Mesendoderm (in vitro differentiated cells): ENCODE measurements around the gene RPL27.

Experiments
- DNase-seq: peaks from one replicate; pipeline ENCODE4 v3.0.0; 2013
- H2AK5ac ChIP-seq: 2 replicates; pipeline ENCODE4 v1.6.1; 2013; ENCODE audit warnings: low read length, inconsistent platforms
- H2BK120ac ChIP-seq: 2 replicates; pipeline ENCODE4 v1.6.1; 2013; ENCODE audit warnings: low read depth, mild to moderate bottlenecking, low read length, moderate library complexity, mixed read lengths
- H2BK15ac ChIP-seq: replicated peaks from 2 replicates; pipeline ENCODE4 v1.6.1; 2013; ENCODE audit warnings: low read depth, mild to moderate bottlenecking, moderate library complexity
- H2BK5ac ChIP-seq: 2 replicates; pipeline ENCODE4 v1.6.1; 2013; ENCODE audit warnings: low read length, inconsistent platforms
- H3K18ac ChIP-seq: 2 replicates; pipeline ENCODE4 v1.6.1; 2013; ENCODE audit warnings: mild to moderate bottlenecking, low read length, mixed read lengths
- H3K23ac ChIP-seq: one replicate; pipeline ENCODE4 v1.6.1; 2013; ENCODE audit warnings: low read length
- H3K27ac ChIP-seq: 2 replicates; pipeline ENCODE4 v1.5.1; 2013; ENCODE audit warnings: low read depth, mild to moderate bottlenecking, inconsistent platforms, low read length, moderate library complexity
- H3K27me3 ChIP-seq: 2 replicates; pipeline ENCODE4 v1.6.1; 2013; ENCODE audit warnings: low read length, control low read depth, mild to moderate bottlenecking, inconsistent platforms; ENCODE audit not compliant: insufficient read depth, poor library complexity
- H3K36me3 ChIP-seq: 2 replicates; pipeline ENCODE4 v1.6.1; 2013; ENCODE audit warnings: low read length, inconsistent platforms; ENCODE audit not compliant: control insufficient read depth, insufficient read depth
- H3K4ac ChIP-seq: one replicate; pipeline ENCODE4 v1.6.1; 2013; ENCODE audit warnings: low read depth, mild to moderate bottlenecking, low read length, moderate library complexity
- H3K4me1 ChIP-seq: 2 replicates; pipeline ENCODE4 v1.6.1; 2013; ENCODE audit warnings: low read depth, low read length, inconsistent platforms; ENCODE audit not compliant: control insufficient read depth
- H3K4me2 ChIP-seq: 2 replicates; pipeline ENCODE4 v1.6.1; 2013; ENCODE audit warnings: low read length
- H3K4me3 ChIP-seq: 2 replicates; pipeline ENCODE4 v1.5.1; 2013; ENCODE audit warnings: mild to moderate bottlenecking, low read length
- H3K56ac ChIP-seq: one replicate; pipeline ENCODE4 v1.6.1; 2013; ENCODE audit warnings: low read length
- H3K79me1 ChIP-seq: 2 replicates; pipeline ENCODE4 v1.6.1; 2013; ENCODE audit warnings: low read length, inconsistent platforms
- H3K79me2 ChIP-seq: 2 replicates; pipeline ENCODE4 v1.6.1; 2013; ENCODE audit warnings: mild to moderate bottlenecking, low read length; ENCODE audit not compliant: control insufficient read depth, insufficient read depth
- H3K9ac ChIP-seq: 2 replicates; pipeline ENCODE4 v1.6.1; 2013; ENCODE audit warnings: low read length, inconsistent platforms
- H4K5ac ChIP-seq: one replicate; pipeline ENCODE4 v1.6.1; 2013; ENCODE audit warnings: low read length
- H4K8ac ChIP-seq: one replicate; pipeline ENCODE4 v1.6.1; 2013; ENCODE audit warnings: low read depth, mild to moderate bottlenecking, control low read depth, low read length, moderate library complexity
- WGBS: extraction: QIAGEN DNeasy Blood & Tissue Kit; methylation state at CpG from one replicate; pipeline ENCODE4 v1.1.7; 2013; ENCODE audit warnings: low lambda C conversion rate, missing lambda C conversion rate; ENCODE audit not compliant: insufficient coverage; ENCODE audit errors: extremely low coverage; 5-methylcytosine and 5-hydroxymethylcytosine counted together

The RPL27 gene

GRCh38 chr17:43020030-43020621, 21.9 kb downstream of the RPL27 start:
- peak overlapping the region; percentile 74 for H2AK5ac ChIP-seq
- H3K79me2 ChIP-seq, result peaks cover 24% of the 10 kb centered on the region
- peak; percentile 81 for DNase-seq
- peak overlapping the region; percentile 32 for H2BK5ac ChIP-seq
- H3K27me3 ChIP-seq, result no peaks in the 10 kb centered on the region
- H3K56ac ChIP-seq, result peak overlapping the region; percentile 85
- no peak overlapping the region for H2BK15ac ChIP-seq
- H4K5ac ChIP-seq, result no peak overlapping the region
- H3K18ac ChIP-seq, result no peak overlapping the region
- WGBS, result no CpG with 5 or more reads among the region's 6 CpGs
- peaks cover 15% of the 10 kb centered on the region for H3K79me1 ChIP-seq
- H3K23ac ChIP-seq, result peak overlapping the region; percentile 89
- H3K36me3 ChIP-seq, result peaks cover 4% of the 10 kb centered on the region
- no peak overlapping the region for H3K4me3 ChIP-seq
- H3K9ac ChIP-seq, result peak overlapping the region; percentile 72
- no peak overlapping the region for H3K27ac ChIP-seq
- H2BK120ac ChIP-seq, result no peak overlapping the region
- peaks cover 9% of the 10 kb centered on the region for H3K4me1 ChIP-seq
- peak overlapping the region; percentile 29 for H3K4me2 ChIP-seq
- peak overlapping the region; percentile 5 for H3K4ac ChIP-seq
- H4K8ac ChIP-seq, result no peak overlapping the region

- peaks cover 15% of the 10 kb centered on the region for H3K79me1 ChIP-seq
- peak overlapping the region; percentile 62 for H3K4me2 ChIP-seq
- peak overlapping the region; percentile 99 for H3K56ac ChIP-seq
- H4K5ac ChIP-seq, result no peak overlapping the region
- H2BK15ac ChIP-seq, result no peak overlapping the region
- DNase-seq, result peak; percentile 93
- peak overlapping the region; percentile 70 for H3K23ac ChIP-seq
- peak overlapping the region; percentile 45 for H3K18ac ChIP-seq
- H2BK5ac ChIP-seq, result no peak overlapping the region
- no CpG with 5 or more reads among the region's 40 CpGs for WGBS
- peak overlapping the region; percentile 87 for H3K4me3 ChIP-seq
- peak overlapping the region; percentile 85 for H3K27ac ChIP-seq
- H3K27me3 ChIP-seq, result no peaks in the 10 kb centered on the region
- no peak overlapping the region for H2AK5ac ChIP-seq
- H3K79me2 ChIP-seq, result peaks cover 24% of the 10 kb centered on the region
- H2BK120ac ChIP-seq, result no peak overlapping the region
- H3K4ac ChIP-seq, result peak overlapping the region; percentile 97
- H3K4me1 ChIP-seq, result peaks cover 9% of the 10 kb centered on the region
- no peak overlapping the region for H4K8ac ChIP-seq
- peak overlapping the region; percentile 98 for H3K9ac ChIP-seq
- H3K36me3 ChIP-seq, result peaks cover 4% of the 10 kb centered on the region
Observed at GRCh38 chr17:43020789-43021740, 22.8 kb downstream of the RPL27 start.

- Histone ChIP-seq H3K4me2 (peak within 1 kb of the TSS; percentile 62), H3K56ac (peak within 1 kb of the TSS; percentile 99), H3K9ac (peak within 1 kb of the TSS; percentile 98), H3K79me2 (peaks cover 24% of the 10 kb centered on the region), H3K79me1 (peaks cover 15% of the 10 kb centered on the region), H3K23ac (peak within 1 kb of the TSS; percentile 70), H3K27ac (peak within 1 kb of the TSS; percentile 85), H4K5ac (no peak within 1 kb of the TSS), H2BK15ac (no peak within 1 kb of the TSS), H3K4me3 (peak within 1 kb of the TSS; percentile 87), H3K4ac (peak within 1 kb of the TSS; percentile 59), H3K36me3 (peaks cover 4% of the 10 kb centered on the region), H3K27me3 (no peaks in the 10 kb centered on the region), H3K4me1 (peaks cover 9% of the 10 kb centered on the region), H2BK5ac (peak within 1 kb of the TSS; percentile 84), H3K18ac (peak within 1 kb of the TSS; percentile 45), H2BK120ac (no peak within 1 kb of the TSS), H2AK5ac (no peak within 1 kb of the TSS), H4K8ac (no peak within 1 kb of the TSS)
- peak; percentile 89 for DNase-seq
- no CpG with 5 or more reads among the region's 80 CpGs for WGBS
Observed at GRCh38 chr17:43021741-43022512, 23.7 kb downstream of the RPL27 start, which contains the start of gene VAT1. Gene VAT1 (minus strand): TSS chr17:43022385. CDS start chr17:43022322, 63 bp downstream.

- no peak within 1 kb of the TSS for H4K5ac ChIP-seq
- no peak within 1 kb of the TSS for H2BK120ac ChIP-seq
- peak within 1 kb of the TSS; percentile 86 for H3K56ac ChIP-seq
- no CpG with 5 or more reads among the region's 61 CpGs for WGBS
- H3K4me2 ChIP-seq, result peak within 1 kb of the TSS; percentile 100
- peak within 1 kb of the TSS; percentile 10 for H3K27ac ChIP-seq
- peak within 1 kb of the TSS; percentile 8 for H3K4ac ChIP-seq
- peak within 1 kb of the TSS; percentile 77 for H3K18ac ChIP-seq
- no peak within 1 kb of the TSS for H4K8ac ChIP-seq
- no peaks in the 10 kb centered on the region for H3K36me3 ChIP-seq
- peaks cover 3% of the 10 kb centered on the region for H3K79me1 ChIP-seq
- peak; percentile 99 for DNase-seq
- no peak within 1 kb of the TSS for H2AK5ac ChIP-seq
- peak within 1 kb of the TSS; percentile 77 for H3K9ac ChIP-seq
- no peaks in the 10 kb centered on the region for H3K27me3 ChIP-seq
- peak within 1 kb of the TSS; percentile 76 for H3K4me3 ChIP-seq
- H3K79me2 ChIP-seq, result peaks cover 14% of the 10 kb centered on the region
- no peak within 1 kb of the TSS for H2BK15ac ChIP-seq
- peaks cover 6% of the 10 kb centered on the region for H3K4me1 ChIP-seq
- H2BK5ac ChIP-seq, result no peak within 1 kb of the TSS
- no peak within 1 kb of the TSS for H3K23ac ChIP-seq
Observed at GRCh38 chr17:43024407-43025289, 26.4 kb downstream of the RPL27 start, which contains the start of gene RND2. Gene RND2 (plus strand): TSS chr17:43025231. CDS start chr17:43025348, 117 bp downstream.

- no peak overlapping the region for H2BK5ac ChIP-seq
- no CpG with 5 or more reads among the region's 27 CpGs for WGBS
- no peaks in the 10 kb centered on the region for H3K79me1 ChIP-seq
- H3K4me3 ChIP-seq, result peak overlapping the region; percentile 63
- H3K79me2 ChIP-seq, result peaks cover 8% of the 10 kb centered on the region
- H2AK5ac ChIP-seq, result no peak overlapping the region
- no peak overlapping the region for H3K27ac ChIP-seq
- no peak overlapping the region for H2BK15ac ChIP-seq
- H3K9ac ChIP-seq, result peak overlapping the region; percentile 74
- no peak overlapping the region for H4K5ac ChIP-seq
- H3K36me3 ChIP-seq, result no peaks in the 10 kb centered on the region
- no peak overlapping the region for H3K4ac ChIP-seq
- H3K18ac ChIP-seq, result peak overlapping the region; percentile 77
- peak; percentile 50 for DNase-seq
- no peak overlapping the region for H3K23ac ChIP-seq
- peak overlapping the region; percentile 86 for H3K4me2 ChIP-seq
- peak overlapping the region; percentile 86 for H3K56ac ChIP-seq
- H2BK120ac ChIP-seq, result no peak overlapping the region
- H4K8ac ChIP-seq, result no peak overlapping the region
- H3K4me1 ChIP-seq, result peaks cover under 1% of the 10 kb centered on the region
- no peaks in the 10 kb centered on the region for H3K27me3 ChIP-seq
Observed at GRCh38 chr17:43025290-43025657, 27.1 kb downstream of the RPL27 start.
